ENCODE measurements around the gene COA1.

DNA sequence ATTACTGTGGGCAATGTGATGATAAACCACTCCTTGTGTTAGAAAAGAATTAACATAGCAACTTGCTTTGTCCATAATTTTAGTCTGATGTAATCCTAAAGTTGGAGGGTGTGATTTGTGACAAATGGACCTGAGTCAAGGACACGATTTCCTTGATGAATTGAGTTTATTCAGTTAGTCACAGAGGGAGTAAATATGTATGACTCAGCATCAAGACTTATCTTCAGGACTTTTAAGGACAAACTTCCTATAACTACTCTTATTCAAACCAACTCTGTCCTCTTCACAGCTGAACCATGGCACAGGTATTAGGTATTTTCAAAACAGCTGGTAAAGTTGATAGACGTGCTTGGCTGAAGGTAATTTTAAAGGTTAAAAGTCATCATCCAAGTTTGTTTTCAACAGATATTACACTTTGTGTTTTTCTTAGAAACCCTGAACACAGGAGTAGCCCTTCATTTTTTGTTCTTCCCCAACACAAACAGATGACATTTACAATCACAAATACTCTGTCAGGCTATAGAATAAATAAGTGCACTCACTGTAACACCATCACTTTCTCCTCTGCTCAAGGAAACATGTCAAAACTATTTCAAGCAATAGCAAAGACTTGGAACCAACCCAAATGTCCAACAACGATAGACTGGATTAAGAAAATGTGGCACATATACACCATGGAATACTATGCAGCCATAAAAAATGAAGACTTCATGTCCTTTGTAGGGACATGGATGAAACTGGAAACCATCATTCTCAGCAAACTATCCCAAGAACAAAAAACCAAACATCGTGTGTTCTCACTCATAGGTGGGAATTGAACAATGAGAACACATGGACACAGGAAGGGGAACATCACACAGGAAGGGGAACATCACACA is 54.5 kb downstream of the COA1 start:
- TF ChIP-seq, protein P1, sequence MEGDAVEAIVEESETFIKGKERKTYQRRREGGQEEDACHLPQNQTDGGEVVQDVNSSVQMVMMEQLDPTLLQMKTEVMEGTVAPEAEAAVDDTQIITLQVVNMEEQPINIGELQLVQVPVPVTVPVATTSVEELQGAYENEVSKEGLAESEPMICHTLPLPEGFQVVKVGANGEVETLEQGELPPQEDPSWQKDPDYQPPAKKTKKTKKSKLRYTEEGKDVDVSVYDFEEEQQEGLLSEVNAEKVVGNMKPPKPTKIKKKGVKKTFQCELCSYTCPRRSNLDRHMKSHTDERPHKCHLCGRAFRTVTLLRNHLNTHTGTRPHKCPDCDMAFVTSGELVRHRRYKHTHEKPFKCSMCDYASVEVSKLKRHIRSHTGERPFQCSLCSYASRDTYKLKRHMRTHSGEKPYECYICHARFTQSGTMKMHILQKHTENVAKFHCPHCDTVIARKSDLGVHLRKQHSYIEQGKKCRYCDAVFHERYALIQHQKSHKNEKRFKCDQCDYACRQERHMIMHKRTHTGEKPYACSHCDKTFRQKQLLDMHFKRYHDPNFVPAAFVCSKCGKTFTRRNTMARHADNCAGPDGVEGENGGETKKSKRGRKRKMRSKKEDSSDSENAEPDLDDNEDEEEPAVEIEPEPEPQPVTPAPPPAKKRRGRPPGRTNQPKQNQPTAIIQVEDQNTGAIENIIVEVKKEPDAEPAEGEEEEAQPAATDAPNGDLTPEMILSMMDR (IDR thresholded peaks at IDR 0.05; ENCODE audit: insufficient read depth, low read length, poor library complexity, severe bottlenecking), result no peak
- no peak for TF ChIP-seq EZH2phosphoT487 (conservative IDR thresholded peaks at IDR 0.05; ENCODE audit: low read length)

Data from SU-DHL-6 (cell line).